ENCODE results near the gene LCN6.

- TF ChIP-seq ZKSCAN8 (CRISPR knock-in tag; IDR thresholded peaks at IDR 0.05; ENCODE audit: borderline replicate concordance) (no peak), BHLHE40 (IDR thresholded peaks at IDR 0.05; ENCODE audit: low read length) (no peak), ZNF234 (CRISPR knock-in tag; conservative IDR thresholded peaks at IDR 0.05) (no peak), ZKSCAN1 (IDR thresholded peaks at IDR 0.05; ENCODE audit: low read length) (no peak), ONECUT2 (CRISPR knock-in tag; IDR thresholded peaks at IDR 0.05) (no peak), CTCF (CRISPR knock-in tag; IDR thresholded peaks at IDR 0.05) (no peak), ZNF724P (CRISPR knock-in tag; IDR thresholded peaks at IDR 0.05; ENCODE audit: borderline replicate concordance) (no peak), PRDM10 (CRISPR knock-in tag; IDR thresholded peaks at IDR 0.05; ENCODE audit: low read depth) (no peak), ZNF354B (CRISPR knock-in tag; IDR thresholded peaks at IDR 0.05) (no peak), ZNF274 (CRISPR knock-in tag; IDR thresholded peaks at IDR 0.05) (no peak), HMGXB4 (CRISPR knock-in tag; IDR thresholded peaks at IDR 0.05; ENCODE audit: borderline replicate concordance in 1 of 2, low read depth in 1 of 2) (no peak), ZNF263 (CRISPR knock-in tag; IDR thresholded peaks at IDR 0.05) (no peak), ZNF609 (CRISPR knock-in tag; IDR thresholded peaks at IDR 0.05; ENCODE audit: borderline replicate concordance) (no peak), FOSL2 (CRISPR knock-in tag; IDR thresholded peaks at IDR 0.05) (no peak)
Measured at GRCh38 chr9:136751244-136751643, 2.9 kb upstream of the LCN6 start.
